SW480 (cell line): Measurements from ENCODE around the gene MAGI2.
A peak's percentile ranks its signal among the peaks of the same experiment; 100 is the strongest.

Source experiments
- DNase-seq: peaks from one replicate; pipeline ENCODE4 v3.0.0-alpha.2; 2016; ENCODE audit warnings: low spot score

Gene MAGI2

GRCh38 chr7:78139335-78139734, 1314.1 kb downstream of the MAGI2 start:
- DNase-seq = no peak

GRCh38 chr7:78134774-78135173, 1318.7 kb downstream of the MAGI2 start:
- DNase-seq = no peak

GRCh38 chr7:78134256-78134655, 1319.2 kb downstream of the MAGI2 start:
- peak; percentile 51 for DNase-seq

GRCh38 chr7:78130446-78131215, 1322.8 kb downstream of the MAGI2 start:
- no peak for DNase-seq

GRCh38 chr7:78129865-78130264, 1323.6 kb downstream of the MAGI2 start:
- DNase-seq = no peak

GRCh38 chr7:78127009-78127408, 1326.5 kb downstream of the MAGI2 start:
- DNase-seq = no peak

GRCh38 chr7:78125884-78126283, 1327.6 kb downstream of the MAGI2 start:
- peak; percentile 49 for DNase-seq

- no peak for DNase-seq
Observed at GRCh38 chr7:78124216-78124615, 1329.3 kb downstream of the MAGI2 start.

- DNase-seq = no peak
Observed at GRCh38 chr7:78121888-78122287, 1331.6 kb downstream of the MAGI2 start.

GRCh38 chr7:78118470-78118869, 1335.0 kb downstream of the MAGI2 start:
- no peak for DNase-seq

GRCh38 chr7:78115876-78116275, 1337.6 kb downstream of the MAGI2 start:
- DNase-seq = no peak

- DNase-seq = no peak
Observed at GRCh38 chr7:78114993-78115392, 1338.5 kb downstream of the MAGI2 start.

GRCh38 chr7:78112488-78112887, 1341.0 kb downstream of the MAGI2 start:
- DNase-seq = no peak

- no peak for DNase-seq
Observed at GRCh38 chr7:78111386-78111785, 1342.1 kb downstream of the MAGI2 start.

- no peak for DNase-seq
Observed at GRCh38 chr7:78103475-78103874, 1350.0 kb downstream of the MAGI2 start.

GRCh38 chr7:78101076-78101475, 1352.4 kb downstream of the MAGI2 start:
- no peak for DNase-seq

- peak; percentile 30 for DNase-seq
Observed at GRCh38 chr7:78099715-78100394, 1353.6 kb downstream of the MAGI2 start.

GRCh38 chr7:78095549-78095948, 1357.9 kb downstream of the MAGI2 start:
- no peak for DNase-seq

- no peak for DNase-seq
Observed at GRCh38 chr7:78092331-78092730, 1361.1 kb downstream of the MAGI2 start.

GRCh38 chr7:78090616-78091015, 1362.9 kb downstream of the MAGI2 start:
- DNase-seq = no peak

GRCh38 chr7:78083476-78084120, 1369.9 kb downstream of the MAGI2 start:
- no peak for DNase-seq

GRCh38 chr7:78082556-78082955, 1370.9 kb downstream of the MAGI2 start:
- DNase-seq = no peak

GRCh38 chr7:78081888-78082287, 1371.6 kb downstream of the MAGI2 start:
- DNase-seq = no peak
